GM12801 (cell line): ENCODE data around the gene CASK.

Source experiments
- TF ChIP-seq, protein P1 (sequence below): IDR thresholded peaks from one replicate; pipeline ENCODE4 v1.5.1; 2011; ENCODE audit warnings: control low read depth; ENCODE audit not compliant: insufficient read length; ENCODE audit errors: extremely low read depth

Gene CASK

DNA sequence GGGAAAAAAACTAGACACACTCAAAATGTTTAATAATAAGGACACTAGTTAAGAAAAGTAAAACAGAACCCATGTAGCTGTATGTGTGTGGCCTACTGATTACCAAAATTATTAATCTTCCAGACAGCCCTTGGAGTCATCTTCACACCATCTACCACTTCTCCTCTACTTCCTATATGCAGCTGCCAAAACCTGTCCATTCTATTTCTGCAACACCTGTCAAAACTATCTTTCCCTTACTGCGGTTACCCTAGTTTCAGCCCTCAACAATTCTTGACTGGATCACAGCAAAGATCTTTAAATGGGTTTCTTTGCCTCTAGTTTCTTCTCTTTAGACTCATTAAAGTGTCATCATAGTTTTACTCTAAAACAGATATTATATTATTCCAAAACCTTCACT, 126.8 kb downstream of the CASK start:
- TF ChIP-seq, protein P1, sequence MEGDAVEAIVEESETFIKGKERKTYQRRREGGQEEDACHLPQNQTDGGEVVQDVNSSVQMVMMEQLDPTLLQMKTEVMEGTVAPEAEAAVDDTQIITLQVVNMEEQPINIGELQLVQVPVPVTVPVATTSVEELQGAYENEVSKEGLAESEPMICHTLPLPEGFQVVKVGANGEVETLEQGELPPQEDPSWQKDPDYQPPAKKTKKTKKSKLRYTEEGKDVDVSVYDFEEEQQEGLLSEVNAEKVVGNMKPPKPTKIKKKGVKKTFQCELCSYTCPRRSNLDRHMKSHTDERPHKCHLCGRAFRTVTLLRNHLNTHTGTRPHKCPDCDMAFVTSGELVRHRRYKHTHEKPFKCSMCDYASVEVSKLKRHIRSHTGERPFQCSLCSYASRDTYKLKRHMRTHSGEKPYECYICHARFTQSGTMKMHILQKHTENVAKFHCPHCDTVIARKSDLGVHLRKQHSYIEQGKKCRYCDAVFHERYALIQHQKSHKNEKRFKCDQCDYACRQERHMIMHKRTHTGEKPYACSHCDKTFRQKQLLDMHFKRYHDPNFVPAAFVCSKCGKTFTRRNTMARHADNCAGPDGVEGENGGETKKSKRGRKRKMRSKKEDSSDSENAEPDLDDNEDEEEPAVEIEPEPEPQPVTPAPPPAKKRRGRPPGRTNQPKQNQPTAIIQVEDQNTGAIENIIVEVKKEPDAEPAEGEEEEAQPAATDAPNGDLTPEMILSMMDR: no peak

DNA sequence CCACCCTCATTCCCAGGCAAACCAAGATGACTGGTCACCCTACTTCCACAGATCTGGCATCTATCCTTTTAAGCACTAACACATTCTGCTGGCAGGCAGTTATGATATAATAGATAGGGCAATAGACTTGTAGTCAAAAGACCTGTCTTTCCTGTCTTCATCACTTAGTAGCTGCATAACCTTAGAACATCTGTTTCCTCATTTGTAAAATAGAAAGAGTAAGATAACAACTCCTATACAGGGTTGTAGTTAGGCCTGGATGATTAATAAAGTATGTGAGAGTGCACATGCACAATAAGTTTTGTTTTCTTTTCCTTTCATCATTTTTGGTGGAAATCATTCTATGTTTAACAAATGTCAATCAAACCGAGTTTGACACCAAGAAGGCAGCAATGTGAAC, 127.3 kb downstream of the CASK start:
- TF ChIP-seq, protein P1: no peak

DNA sequence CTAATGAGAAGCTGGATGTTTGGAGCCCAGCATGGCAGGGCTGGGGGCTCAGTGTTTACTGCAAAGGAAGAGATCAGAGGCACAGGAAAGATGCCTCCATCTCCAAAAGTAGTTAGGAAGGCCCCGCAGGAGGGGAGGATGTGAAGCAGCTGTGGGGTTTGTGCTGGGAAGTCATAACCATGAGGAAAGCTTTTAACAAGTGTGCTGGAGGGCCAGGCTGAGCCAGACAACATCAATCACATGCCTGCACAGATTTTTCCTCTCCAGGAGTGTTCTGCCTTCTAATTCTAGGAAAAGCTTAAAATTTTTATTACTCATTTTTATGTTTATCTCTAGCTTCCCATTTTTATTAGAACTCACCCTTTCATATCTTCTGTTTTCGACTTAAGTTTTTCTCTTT, 134.0 kb downstream of the CASK start:
- TF ChIP-seq, protein P1: no peak

DNA sequence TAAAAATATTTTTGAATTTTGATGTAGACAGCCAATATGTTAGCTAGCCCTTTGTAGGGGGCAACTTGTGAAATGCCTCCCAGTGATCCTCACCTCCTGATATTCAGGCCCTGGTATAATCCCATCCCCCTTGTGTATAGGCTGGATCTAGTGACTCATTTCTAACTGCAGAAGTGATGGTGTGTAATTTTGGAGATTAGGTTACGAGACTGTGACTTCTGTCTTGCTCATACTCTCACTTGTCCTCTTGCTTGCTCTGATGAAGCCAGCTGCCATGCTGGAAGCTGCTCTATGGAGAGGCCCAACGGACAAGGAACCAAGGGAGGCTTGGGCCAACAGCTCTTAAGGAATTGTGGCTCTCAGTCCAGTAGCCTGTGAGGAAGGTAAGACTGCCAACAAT, 137.7 kb downstream of the CASK start:
- TF ChIP-seq, protein P1: no peak

DNA sequence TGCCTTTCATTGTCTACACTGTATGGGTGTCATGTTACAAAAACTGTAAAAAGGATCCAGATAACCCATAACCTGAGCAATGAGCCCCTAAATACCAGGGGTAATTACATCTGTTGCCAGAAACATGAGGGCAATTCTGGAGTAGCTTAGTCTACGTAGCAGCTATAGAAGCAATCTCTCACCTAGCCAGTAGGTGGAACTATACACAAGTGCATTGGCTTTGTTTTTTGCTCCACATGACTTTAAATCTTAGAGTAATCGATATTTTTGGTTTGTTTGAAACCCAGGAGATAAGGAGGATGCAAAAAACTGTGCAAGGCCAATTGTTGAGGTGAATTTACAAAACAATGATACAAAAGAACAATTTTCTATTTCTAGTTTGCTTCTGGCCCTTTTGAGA, 141.9 kb downstream of the CASK start:
- TF ChIP-seq, protein P1: no peak

DNA sequence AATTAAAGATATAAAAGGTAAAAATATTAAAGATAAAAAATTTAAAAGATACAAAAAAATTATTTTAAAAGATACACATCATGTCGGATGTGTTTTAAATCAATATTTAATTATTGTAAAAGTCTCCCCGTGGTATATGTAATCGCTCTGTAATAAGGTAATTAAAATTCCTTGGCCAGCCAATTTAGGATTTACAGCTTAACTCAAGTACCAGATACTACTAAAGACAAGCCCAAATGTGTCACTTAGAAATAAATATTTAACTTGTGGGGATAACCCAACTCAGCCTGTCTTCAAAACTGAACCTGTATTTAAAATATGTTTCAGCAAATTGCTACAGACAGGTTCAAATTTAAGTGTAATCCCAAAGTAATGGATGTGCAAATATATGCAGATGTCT, 143.4 kb downstream of the CASK start:
- TF ChIP-seq, protein P1: no peak

DNA sequence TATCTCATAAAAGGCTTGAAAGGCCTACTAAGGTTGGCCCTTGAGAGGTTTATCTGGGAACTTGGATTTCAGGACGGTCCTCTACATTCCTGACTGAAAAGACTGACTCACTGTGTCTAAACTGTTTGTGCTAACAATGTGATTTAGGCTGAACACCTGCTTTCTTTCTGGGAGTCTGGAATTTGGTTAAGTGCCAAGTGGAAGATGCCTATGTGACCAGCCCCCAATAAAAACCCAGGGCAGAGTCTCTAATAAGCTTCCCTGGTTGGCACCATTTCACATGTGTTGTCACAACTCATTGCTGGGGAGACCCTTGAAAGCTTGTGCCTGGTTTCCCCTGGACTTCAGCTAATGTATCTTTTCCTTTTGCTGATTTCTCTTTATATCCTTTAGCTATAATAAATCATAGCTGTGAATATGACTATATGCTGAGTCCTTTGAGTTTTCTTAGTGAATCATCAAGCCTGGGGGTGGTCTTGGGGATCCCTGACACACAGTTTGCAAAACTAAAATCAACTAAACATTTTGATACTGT, 144.3 kb downstream of the CASK start:
- TF ChIP-seq, protein P1: no peak

DNA sequence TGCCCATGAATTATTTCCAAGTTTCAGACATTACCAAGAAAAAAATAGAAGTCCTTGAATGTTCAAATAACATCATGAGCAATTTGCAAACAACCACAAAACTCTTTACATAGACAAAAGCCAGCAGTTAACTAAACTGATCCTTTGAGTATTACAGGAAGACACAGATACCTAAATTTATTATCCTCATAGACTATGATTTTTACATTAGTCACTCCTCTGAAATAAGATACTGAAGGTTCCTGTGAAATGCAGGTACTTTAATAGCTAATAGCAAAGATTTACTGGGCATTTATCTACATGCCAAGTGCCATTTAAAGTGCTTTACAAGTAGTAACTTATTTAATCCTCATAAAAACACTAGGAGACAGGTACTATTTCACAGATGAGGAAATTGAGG, 161.7 kb downstream of the CASK start:
- TF ChIP-seq, protein P1: no peak
